GM23338 (cell line): ENCODE measurements around the gene SNTG2.

ENCODE experiments used
- CTCF ChIP-seq, 2 experiments: fragments of 200-600 bp in 1 of 2; sonication (generic) in 1 of 2; conservative IDR thresholded peaks; 2 replicates each; pipeline versions ENCODE4 v1.5.1 to v1.6.1; 2016 to 2017; ENCODE audit warnings: antibody characterized with exemption in 2 of 2, low read depth in 2 of 2, mild to moderate bottlenecking in 2 of 2, moderate library complexity in 1 of 2
- ETS1 ChIP-seq: IDR thresholded peaks from 2 replicates; pipeline ENCODE4 v1.6.1; 2016; ENCODE audit warnings: antibody characterized with exemption
- EZH2 ChIP-seq: fragments of 200-600 bp; sonication (generic); IDR thresholded peaks from one replicate; pipeline ENCODE4 v1.8.0; 2017; ENCODE audit warnings: antibody characterized with exemption, mild to moderate bottlenecking, low read depth; ENCODE audit not compliant: unreplicated experiment
- EZH2phosphoT487 ChIP-seq: fragments of 200-600 bp; sonication (generic); IDR thresholded peaks from one replicate; pipeline ENCODE4 v1.8.1; 2018; ENCODE audit warnings: antibody characterized with exemption; ENCODE audit not compliant: unreplicated experiment
- JUNB ChIP-seq: IDR thresholded peaks from one replicate; pipeline ENCODE4 v1.6.1; 2016; ENCODE audit warnings: antibody characterized with exemption; ENCODE audit not compliant: unreplicated experiment
- NANOG ChIP-seq: IDR thresholded peaks from 2 replicates; pipeline ENCODE4 v1.6.1; 2016; ENCODE audit warnings: antibody characterized with exemption, borderline replicate concordance
- POLR2AphosphoS5 ChIP-seq: IDR thresholded peaks from 2 replicates; pipeline ENCODE4 v1.6.1; 2016; ENCODE audit warnings: antibody characterized with exemption, low read depth
- REST ChIP-seq: IDR thresholded peaks from one replicate; pipeline ENCODE4 v1.6.1; 2018; ENCODE audit warnings: antibody characterized with exemption; ENCODE audit not compliant: unreplicated experiment
- STAT1 ChIP-seq: IDR thresholded peaks from one replicate; pipeline ENCODE4 v1.6.1; 2016; ENCODE audit warnings: antibody characterized with exemption; ENCODE audit not compliant: unreplicated experiment

DNA sequence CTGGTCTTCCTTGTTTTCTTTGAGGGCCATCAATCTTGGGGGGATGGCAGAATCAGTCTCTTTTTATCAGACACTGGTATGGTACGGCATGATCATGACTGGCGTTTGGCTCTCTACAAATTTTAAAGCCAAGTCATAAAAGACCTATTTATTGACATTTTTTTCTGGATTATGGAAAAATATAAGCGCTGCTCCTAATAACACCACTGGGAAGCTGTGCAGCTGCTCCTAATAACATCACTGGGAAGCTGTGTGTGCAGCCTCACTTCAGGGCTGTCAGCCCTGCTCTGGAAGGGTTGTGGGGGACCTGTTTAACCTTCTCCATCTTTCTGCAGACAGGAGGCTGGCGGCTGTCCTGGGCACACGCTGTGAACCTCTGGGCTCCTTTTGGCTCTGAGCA is 88.9 kb downstream of the SNTG2 start:
- TF ChIP-seq CTCF (conservative IDR thresholded peaks at IDR 0.05; ENCODE audit: low read depth in 2 of 2), result no peak
- no peak for TF ChIP-seq REST
- TF ChIP-seq EZH2, result no peak
- no peak for TF ChIP-seq JUNB
- TF ChIP-seq EZH2phosphoT487, result no peak
- no peak for TF ChIP-seq POLR2AphosphoS5
- no peak for TF ChIP-seq NANOG
- TF ChIP-seq STAT1, result no peak
- no peak for TF ChIP-seq ETS1
